Stimulated activated CD8-positive, alpha-beta memory T cell treated with anti-CD3 and anti-CD28 coated beads, Interleukin-7, amount 100 ng/mL, for 4 hours (primary cell): ENCODE results near the gene WWOX.
A peak's percentile ranks its signal among the peaks of the same experiment; 100 is the strongest.

Experiments
- DNase-seq, 2 donors: peaks; one replicate each; pipeline ENCODE4 v3.0.0-alpha.2; 2020; ENCODE audit warnings: low read depth in 2 of 2

Gene WWOX

DNA sequence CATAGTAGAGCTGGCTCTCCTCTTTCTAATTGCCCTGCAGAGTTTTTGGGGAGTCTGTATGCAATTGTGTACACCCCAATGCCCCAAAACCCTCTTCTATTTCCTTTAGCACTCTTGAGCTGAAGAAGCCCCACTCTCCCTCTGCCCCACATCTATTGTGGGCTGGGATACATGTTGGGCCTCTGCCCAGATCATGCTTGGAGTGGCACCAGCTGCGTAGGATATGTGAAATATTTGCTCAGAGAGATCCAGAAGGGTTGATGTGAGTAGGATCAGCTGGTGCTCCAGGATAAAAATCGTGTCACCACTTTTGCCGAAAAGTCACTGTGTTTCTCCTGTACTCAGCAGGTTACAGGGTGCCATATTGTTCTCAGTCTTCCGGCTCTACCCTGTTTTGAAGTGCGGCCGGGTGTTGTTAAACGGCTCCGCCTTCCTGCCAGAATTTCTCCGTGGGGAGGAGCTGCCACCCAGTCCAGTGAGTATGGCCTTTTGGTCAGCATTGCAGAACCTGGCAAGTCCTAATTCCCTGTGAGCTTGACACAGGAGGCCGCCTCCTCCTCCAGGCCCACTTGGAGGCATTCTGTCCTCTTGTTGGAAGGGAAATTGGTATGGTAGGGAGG lies 664.5 kb downstream of the WWOX start:
- no peak for DNase-seq

DNA sequence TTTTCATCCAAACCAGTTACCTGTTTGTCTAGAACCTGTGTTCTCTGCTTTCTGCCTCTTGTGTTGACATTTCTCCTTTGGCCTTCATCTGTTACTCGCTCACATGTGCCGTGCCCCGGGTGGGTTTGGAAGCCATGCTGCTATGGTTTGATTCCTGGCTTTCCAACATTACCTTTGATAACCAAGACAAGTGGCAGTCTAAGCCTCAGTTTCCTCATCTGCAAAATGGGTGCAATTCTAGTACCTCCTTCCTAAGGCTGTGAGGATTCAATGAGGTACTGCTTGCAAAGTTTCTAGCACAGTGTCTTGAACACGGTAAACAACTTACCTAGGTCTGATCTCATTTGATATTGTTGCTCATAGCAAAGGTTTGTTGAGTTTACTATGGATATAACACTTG lies 665.0 kb downstream of the WWOX start:
- no peak for DNase-seq

DNA sequence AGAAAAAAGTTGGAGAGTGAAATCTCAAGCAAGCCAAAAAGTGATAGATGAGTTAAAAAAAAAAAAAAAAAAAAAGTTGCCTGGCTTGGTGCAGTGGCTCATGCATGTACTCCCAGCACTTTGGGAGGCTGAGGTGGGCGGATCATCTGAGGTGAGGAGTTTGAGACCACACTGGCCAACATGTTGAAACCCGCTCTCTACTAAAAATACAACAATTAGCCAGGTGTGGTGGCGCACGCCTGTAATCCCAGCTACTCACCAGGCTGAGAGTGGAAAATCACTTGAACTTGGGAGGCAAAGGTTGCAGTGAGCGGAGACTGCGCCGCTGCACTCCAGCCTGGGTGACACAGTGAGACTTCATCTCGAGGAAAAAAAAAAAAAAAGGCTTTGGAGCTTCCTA lies 668.8 kb downstream of the WWOX start:
- no peak for DNase-seq

DNA sequence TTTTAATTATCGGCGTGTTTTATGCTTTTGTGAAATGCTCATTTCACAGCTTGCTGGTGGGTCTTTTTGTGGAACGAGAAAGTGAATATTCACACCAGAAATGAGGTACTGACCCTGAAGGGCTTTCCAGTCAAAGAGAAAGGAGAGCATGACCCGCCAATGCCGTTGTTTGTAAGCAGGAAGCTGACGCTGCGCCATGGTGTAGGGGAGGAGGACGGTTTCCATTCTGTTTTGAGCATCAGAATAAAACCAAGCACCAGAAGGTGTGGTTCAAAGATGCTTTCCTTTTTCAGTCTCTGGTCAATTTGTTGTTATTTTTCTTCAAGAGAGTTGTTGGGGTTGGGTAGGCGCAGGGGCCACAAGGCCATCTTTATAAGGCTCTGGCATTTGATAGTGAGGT lies 669.3 kb downstream of the WWOX start:
- DNase-seq: no peak

GRCh38 chr16:78770353-78771091 lies 671.1 kb downstream of the WWOX start:
- DNase-seq: peak; percentile 54 to 58

- no peak for DNase-seq
Measured at GRCh38 chr16:78773291-78773702, 673.8 kb downstream of the WWOX start.

GRCh38 chr16:78773706-78774105 lies 674.3 kb downstream of the WWOX start:
- DNase-seq: no peak

DNA sequence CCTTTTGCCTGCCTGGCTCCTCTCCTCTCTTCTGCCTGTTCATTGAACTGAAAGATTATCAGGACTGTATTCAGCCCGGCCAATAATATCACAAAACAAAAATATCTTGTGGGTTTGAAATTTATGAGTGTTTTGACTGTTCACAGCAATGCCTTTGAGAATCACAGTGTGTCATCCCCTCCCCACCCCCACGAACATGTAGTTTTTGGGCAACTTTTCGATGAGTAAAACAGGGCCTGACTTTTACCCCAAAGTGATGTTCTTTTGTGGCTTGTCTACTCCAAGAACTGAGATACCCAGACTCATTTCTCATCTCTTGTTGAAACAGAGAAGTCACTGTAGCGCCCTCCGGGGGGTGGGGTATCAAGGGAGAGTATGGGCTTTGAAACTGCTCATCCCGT lies 675.7 kb downstream of the WWOX start:
- no peak for DNase-seq

DNA sequence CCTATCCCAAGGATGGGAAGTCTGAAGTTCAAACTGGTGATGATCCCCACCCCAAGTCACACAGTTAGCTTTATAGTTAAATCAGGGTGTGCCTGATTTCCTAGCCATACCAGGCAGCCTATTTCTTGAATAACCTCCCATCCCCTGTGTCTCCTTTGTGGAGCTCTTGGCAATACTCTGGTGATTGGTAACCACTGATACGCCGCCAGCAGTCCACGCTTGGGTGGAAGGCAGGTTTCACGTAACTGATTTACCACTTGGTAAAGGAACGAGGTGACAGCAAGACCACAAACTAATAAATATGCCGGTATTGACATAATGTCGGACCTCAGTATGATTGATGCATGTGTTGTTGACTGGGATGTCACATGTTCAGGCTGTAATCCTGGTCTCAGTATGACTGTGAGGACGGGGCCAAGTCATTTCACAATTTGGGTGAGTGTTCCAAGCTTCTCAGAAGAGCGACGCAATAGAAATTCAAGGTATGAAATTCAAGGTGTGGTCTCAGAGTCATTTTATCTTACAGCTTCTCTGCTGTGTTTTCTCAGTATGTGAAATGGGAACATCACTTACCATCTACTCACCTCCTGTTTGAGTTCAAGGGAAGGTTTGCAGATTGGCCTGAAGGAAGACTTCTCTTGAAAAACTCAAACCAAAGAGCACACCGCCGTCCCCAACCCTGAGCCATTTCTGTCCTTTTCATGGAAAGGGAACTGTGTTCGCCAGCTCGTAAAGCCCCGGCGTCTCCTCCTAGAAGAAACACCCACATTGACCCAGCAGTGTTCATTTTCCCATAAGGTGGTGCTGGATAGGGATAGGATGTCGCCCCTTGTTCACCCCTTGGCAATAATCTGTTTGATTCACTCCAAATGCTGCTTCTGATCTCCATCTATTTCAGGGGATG lies 678.9 kb downstream of the WWOX start:
- DNase-seq: no peak

- DNase-seq: no peak
Measured at GRCh38 chr16:78780808-78781207, 681.4 kb downstream of the WWOX start.

GRCh38 chr16:78782572-78782971 lies 683.1 kb downstream of the WWOX start:
- no peak for DNase-seq

DNA sequence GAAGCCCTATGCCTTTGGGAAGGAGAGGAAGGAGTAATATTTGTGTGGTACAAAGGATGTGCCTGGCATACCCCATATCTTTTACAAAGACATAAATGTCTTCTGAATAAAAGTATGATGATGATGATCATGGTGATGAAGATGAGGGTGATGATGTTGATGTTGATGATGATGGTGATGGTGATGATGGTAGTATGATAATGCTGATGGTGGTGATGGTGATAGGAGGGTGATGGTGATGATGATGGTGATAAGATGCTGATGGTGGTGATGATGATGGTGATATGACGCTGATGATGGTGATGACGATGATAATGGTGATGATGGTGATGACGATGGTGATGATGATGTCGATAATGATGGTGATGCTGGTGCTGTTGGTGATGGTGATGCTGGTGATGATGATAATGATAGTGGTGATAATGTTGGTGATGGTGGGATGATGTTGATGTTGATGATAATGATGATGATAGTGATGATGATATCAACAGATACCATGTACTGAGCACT lies 684.2 kb downstream of the WWOX start:
- no peak for DNase-seq

DNA sequence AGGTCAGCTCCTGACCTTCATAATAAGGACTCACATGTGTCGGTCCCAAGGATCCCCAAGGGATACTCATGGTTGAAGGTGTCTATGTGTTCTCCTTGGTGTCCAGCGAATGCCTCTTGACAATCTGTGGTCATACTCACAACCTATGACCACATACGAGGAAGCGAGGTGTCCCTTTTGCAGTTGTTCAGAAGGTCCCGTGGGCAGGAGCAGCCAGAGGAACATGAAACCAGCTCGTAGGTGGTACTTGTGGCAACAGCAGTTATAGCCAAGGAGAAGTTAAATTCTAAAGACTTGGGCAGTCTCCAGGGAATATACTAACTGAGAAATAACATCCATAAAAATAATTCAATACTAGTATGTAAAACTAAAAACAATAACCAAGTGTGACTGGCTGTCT lies 685.3 kb downstream of the WWOX start:
- no peak for DNase-seq

DNA sequence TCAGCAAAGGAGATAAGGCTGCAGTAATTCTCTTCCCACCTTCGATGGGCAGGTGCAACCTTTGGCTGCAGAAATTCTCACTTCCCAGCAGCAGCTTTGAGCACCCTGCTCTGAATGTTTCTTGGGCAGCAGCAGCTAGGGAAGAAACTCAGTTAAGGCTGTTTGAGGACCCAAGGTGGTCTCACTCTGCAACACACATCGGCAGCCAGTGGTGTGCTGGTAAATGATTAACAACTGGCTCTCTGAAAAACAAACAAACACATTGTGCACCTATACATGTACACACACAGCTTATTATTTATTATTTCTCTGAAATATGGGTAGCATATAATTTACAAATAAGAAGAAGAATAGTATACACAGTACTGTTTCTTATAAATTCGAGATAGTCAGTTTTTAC lies 685.8 kb downstream of the WWOX start:
- no peak for DNase-seq

GRCh38 chr16:78786635-78787034 lies 687.2 kb downstream of the WWOX start:
- DNase-seq: no peak

- DNase-seq: no peak
Measured at GRCh38 chr16:78788276-78788675, 688.8 kb downstream of the WWOX start.

DNA sequence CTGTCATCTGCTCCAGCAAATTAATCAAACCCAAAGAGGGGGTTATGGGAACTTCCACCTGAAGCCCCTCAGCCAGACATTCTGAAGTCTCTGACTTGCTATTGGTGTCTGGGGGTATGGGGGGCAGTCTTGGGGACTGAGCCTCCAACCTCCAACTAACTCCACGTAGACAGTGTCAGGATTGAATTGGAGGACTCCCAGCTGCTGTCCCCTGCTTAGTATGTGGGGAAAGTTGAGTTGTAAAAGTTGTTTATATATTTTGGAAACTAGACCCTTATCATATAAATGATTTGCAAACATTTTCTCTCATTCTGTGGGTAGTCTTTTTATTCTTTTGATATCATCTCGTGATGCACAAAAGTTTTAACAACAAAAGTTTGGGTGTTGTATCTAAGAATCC lies 689.2 kb downstream of the WWOX start:
- DNase-seq: no peak

GRCh38 chr16:78789561-78789960 lies 690.1 kb downstream of the WWOX start:
- DNase-seq: no peak

- no peak for DNase-seq
Measured at GRCh38 chr16:78791011-78791410, 691.6 kb downstream of the WWOX start.

DNA sequence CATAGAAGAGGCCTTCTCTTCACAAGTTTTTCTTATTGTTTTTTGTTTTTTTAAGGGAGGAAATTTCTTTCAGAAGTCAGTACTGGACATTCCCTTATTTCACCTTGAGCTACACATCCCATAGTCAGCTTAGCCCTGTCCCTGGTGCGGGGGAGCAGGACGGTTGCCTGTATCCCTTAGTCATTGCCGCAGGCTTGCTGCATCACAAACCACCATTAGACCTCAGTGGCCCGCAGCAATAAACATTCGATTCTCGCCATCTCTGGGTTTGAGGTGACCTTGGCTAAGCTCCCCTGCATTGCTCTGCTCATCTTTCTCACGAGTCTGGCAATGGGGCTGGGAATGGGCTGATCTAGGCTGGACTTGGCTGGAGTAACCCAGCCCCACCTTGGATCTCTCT lies 692.5 kb downstream of the WWOX start:
- no peak for DNase-seq

DNA sequence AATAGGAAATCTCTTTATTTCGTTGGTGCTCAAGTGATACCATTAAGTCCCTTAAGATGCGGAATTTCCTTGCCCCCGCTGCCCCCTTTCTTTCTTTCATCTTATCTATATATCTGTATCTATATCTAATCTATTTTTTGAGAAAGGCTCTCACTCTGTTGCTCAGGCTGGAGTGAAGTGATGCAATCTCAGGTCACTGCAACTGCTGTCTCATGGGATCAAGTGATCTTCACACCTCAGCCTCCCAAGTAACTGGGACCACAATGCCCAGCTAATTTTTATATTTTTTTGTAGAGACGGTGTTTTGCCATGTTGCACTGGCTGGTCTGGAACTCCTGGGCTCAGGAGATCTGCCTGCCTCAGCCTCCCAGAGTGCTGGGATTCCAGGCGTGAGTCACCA lies 693.5 kb downstream of the WWOX start:
- no peak for DNase-seq

GRCh38 chr16:78794581-78795250 lies 695.3 kb downstream of the WWOX start:
- DNase-seq: no peak
